Esophagus (tissue), 2 donors: ENCODE results near the gene RNF20. TPM values are rescaled to one million over a fixed set of nuclear protein-coding genes. Genes with fewer than 3 reads are reported as not detected.

Experiments
- H3K27ac ChIP-seq, 2 donors: one replicate each; pipeline ENCODE4 v1.5.1; 2013; ENCODE audit warnings: low read depth in 2 of 2, mild to moderate bottlenecking in 2 of 2, inconsistent platforms in 1 of 2, low read length in 1 of 2, moderate library complexity in 1 of 2
- H3K27me3 ChIP-seq, 2 donors: one replicate each; pipeline ENCODE4 v1.6.1; 2013; ENCODE audit warnings: low read length in 2 of 2, control low read depth in 1 of 2, mild to moderate bottlenecking in 1 of 2; ENCODE audit not compliant: insufficient read depth in 2 of 2, control insufficient read depth in 1 of 2
- H3K36me3 ChIP-seq, 2 donors: one replicate each; pipeline ENCODE4 v1.6.1; 2013; ENCODE audit warnings: low read length in 1 of 2; ENCODE audit not compliant: control insufficient read depth in 2 of 2, insufficient read depth in 2 of 2
- H3K4me1 ChIP-seq, 2 donors: one replicate each; pipeline ENCODE4 v1.6.1; 2013; ENCODE audit warnings: low read length in 1 of 2; ENCODE audit not compliant: control insufficient read depth in 2 of 2, insufficient read depth in 2 of 2
- H3K4me3 ChIP-seq, 2 donors: one replicate each; pipeline ENCODE4 v1.5.1; 2013; ENCODE audit warnings: low read length in 2 of 2, mild to moderate bottlenecking in 2 of 2, low read depth in 1 of 2, moderate library complexity in 1 of 2
- H3K9me3 ChIP-seq, 2 donors: one replicate each; pipeline ENCODE4 v1.6.1; 2013; ENCODE audit warnings: mild to moderate bottlenecking in 2 of 2, low read depth in 1 of 2, low read length in 1 of 2, moderate library complexity in 1 of 2; ENCODE audit not compliant: control insufficient read depth in 2 of 2, insufficient read depth in 1 of 2
- WGBS, 2 donors: extraction: QIAGEN DNeasy Blood & Tissue Kit; methylation state at CpG; one replicate each; pipeline ENCODE4 v1.1.7; 2013; 5-methylcytosine and 5-hydroxymethylcytosine counted together
- polyA plus RNA-seq, 2 donors: library from polyadenylated mRNA; stranded (reverse); fragments of 200-250 nt; gene quantifications; one replicate each; pipeline ENCODE4 v1.2.3, GENCODE V29; 2013
- donor health status: healthy with polysubstance abuse.
- donor health status: Bipolar disorder and iron deficiency.

The RNF20 gene
- polyA plus RNA-seq, 2 donors, result 12.0 to 12.7 TPM

DNA sequence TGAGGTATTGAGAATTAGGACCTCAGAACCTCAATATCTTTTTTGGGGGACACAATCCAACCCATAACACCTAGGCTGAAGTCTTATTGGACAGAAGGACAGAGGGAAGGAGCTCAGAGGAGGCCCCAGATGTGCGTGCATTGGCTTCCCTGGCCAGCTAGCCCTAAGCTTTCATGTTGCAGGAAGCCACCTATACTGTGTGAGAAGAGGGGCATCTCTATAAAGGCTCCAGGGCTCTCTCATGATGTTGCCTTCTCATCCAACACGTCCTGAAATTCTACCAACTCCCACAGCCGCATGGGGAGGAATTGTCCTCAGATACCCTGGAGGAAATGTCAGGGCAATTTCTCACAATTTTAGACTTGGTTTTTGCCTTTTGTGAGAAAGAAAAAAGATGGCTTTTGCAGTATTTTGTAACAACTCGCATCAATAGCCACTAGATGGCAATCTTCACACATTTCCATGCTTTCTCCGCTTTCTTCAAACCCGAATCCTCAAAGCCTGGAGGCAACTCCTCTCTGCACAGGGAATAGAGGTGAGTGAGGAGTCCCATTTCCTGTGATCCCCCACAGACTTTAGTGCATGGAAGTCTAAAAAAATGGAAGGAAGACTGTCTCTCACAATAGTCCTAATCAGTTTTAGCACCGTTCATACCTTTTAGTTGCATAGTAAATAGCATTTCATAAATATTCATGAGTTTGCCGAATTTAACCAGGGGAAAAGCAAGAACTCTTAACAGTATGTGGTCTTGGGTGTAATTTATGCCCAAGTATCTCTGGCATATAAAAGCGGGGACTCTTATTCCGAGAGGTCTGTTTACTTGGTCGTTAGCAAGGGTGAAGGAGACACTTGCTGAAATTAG is 68.5 kb downstream of the RNF20 start:
- no peaks in the 10 kb centered on the region for H3K27me3 ChIP-seq
- H3K4me3 ChIP-seq, result no peak overlapping the region
- WGBS, 2 donors, result 20 to 30% methylated on average over 11 of the region's 11 CpGs
- H3K9me3 ChIP-seq, result no peaks in the 10 kb centered on the region
- H3K27ac ChIP-seq, result no peak overlapping the region
- no peaks in the 10 kb centered on the region for H3K4me1 ChIP-seq
- H3K36me3 ChIP-seq, result no peaks in the 10 kb centered on the region

- no peaks in the 10 kb centered on the region for H3K27me3 ChIP-seq
- H3K27ac ChIP-seq, result no peak overlapping the region
- no peaks in the 10 kb centered on the region for H3K4me1 ChIP-seq
- no peaks in the 10 kb centered on the region for H3K9me3 ChIP-seq
- H3K4me3 ChIP-seq, result no peak overlapping the region
- H3K36me3 ChIP-seq, result no peaks in the 10 kb centered on the region
- 45 to 56% methylated on average over 2 of the region's 2 CpGs for WGBS, 2 donors
Observed at GRCh38 chr9:101604296-101604695, 70.6 kb downstream of the RNF20 start.

- H3K9me3 ChIP-seq, result no peaks in the 10 kb centered on the region
- H3K4me3 ChIP-seq, result no peak overlapping the region
- no peaks in the 10 kb centered on the region for H3K4me1 ChIP-seq
- H3K27me3 ChIP-seq, result no peaks in the 10 kb centered on the region
- H3K36me3 ChIP-seq, result no peaks in the 10 kb centered on the region
- 70 to 89% methylated on average over 3 of the region's 3 CpGs for WGBS, 2 donors
- no peak overlapping the region for H3K27ac ChIP-seq
Observed at GRCh38 chr9:101605547-101605946, 71.9 kb downstream of the RNF20 start.

Other genes starting within 250 kb of the RNF20 start
- gene BAAT, start 148.8 kb upstream of the RNF20 start, polyA plus RNA-seq, result under 1 TPM in 1 of 2 donors, not detected in 1; 0.01 TPM
- gene MRPL50, start 135.2 kb upstream of the RNF20 start, polyA plus RNA-seq, result 1 to 10 TPM; 5.0 to 6.6 TPM
- 1 to 10 TPM; 3.4 to 5.2 TPM for gene ZNF189, start 135.0 kb upstream of the RNF20 start, polyA plus RNA-seq
- gene ALDOB, start 98.1 kb upstream of the RNF20 start, polyA plus RNA-seq, result under 1 TPM; 0.08 to 0.12 TPM
- gene PPP3R2, start 61.1 kb downstream of the RNF20 start, polyA plus RNA-seq, result not detected
- gene GRIN3A, start 204.8 kb downstream of the RNF20 start, polyA plus RNA-seq, result under 1 TPM in 1 of 2 donors, not detected in 1; under 0.01 TPM